ENCODE data around the gene ARPC2. TPM values are rescaled to one million over a fixed set of nuclear protein-coding genes. Genes with fewer than 3 reads are reported as not detected.

The ARPC2 gene
- total and polyA plus RNA-seq, 2 of the 13 experiments (the other 11 are each of a cell fraction or from before 2014, with no cell fraction given), result 168 to 303 TPM

GRCh38 chr2:218270721-218271486 lies 53.9 kb downstream of the ARPC2 start:
- peak overlapping the region; percentile 78 to 96 (median 91) for H3K4me3 ChIP-seq (replicated peaks in 1 of 3; ENCODE audit: insufficient read depth in 1 of 3, low read depth in 2 of 3, low read length in 3 of 3)
- H3K79me2 ChIP-seq (ENCODE audit: insufficient read depth, low read length), result peaks cover 21% of the 10 kb centered on the region
- H4K20me1 ChIP-seq (ENCODE audit: insufficient read depth, low read length), result no peaks in the 10 kb centered on the region
- peaks cover 24 to 43% of the 10 kb centered on the region in 2 experiments for H3K36me3 ChIP-seq (replicated peaks in 1 of 2; ENCODE audit: control insufficient read depth in 1 of 2, insufficient read depth in 2 of 2, low read length in 2 of 2)
- H3K9me3 ChIP-seq (ENCODE audit: low read length), result no peaks in the 10 kb centered on the region
- BruUV-seq (replicated peaks), result TSS peak; percentile 39
- no peak overlapping the region for H2AFZ ChIP-seq (ENCODE audit: low read length)
- in situ Hi-C loops (cut with HindIII; ENCODE audit: extremely low pct_ligation_motif_present, low pct_unique_long_range_greater_than_20kb) (loop anchor here (5.0 to 10.0 kb wide), 2 partner anchors 194 to 376 kb away; no protein-coding TSS in a partner anchor), intact Hi-C loops (cut with micrococcal nuclease; ENCODE audit: unreplicated experiment) (loop anchor here (1.0 to 5.0 kb wide), 4 partner anchors 16 to 84 kb away; partner anchors contain the start of gene ARPC2)
- no peak for FAIRE-seq
- ChIA-PET CTCF (ENCODE audit: low intra/inter-chr PET ratio, low total read pairs) (interaction anchor here (1.2 to 1.4 kb wide), 2 partner anchors 84 to 195 kb away, joined by 4 read pairs; no protein-coding TSS in a partner anchor), POLR2A (interaction anchor here (0.8 to 7.5 kb wide), 21 partner anchors 12 to 1117 kb away, joined by 3 to 121 read pairs (median 6); partner anchors contain the start of genes ARPC2, BCS1L, CATIP and CTDSP1)
- DNase-seq (ENCODE audit: low spot score), result no peak
- ATAC-seq, result no peak
- H3K27me3 ChIP-seq (ENCODE audit: control insufficient read depth in 1 of 2, insufficient read depth in 2 of 2, low read length in 2 of 2), result no peaks in the 10 kb centered on the region; a peak in 1 of 5 replicates
- peak overlapping the region; percentile 42 for H3K27ac ChIP-seq (ENCODE audit: extremely low read length, insufficient read depth, low read length)
- H3K4me1 ChIP-seq (ENCODE audit: insufficient read depth, low read length), result peaks cover 51% of the 10 kb centered on the region
- WGBS (ENCODE audit: low lambda C conversion rate), result 5% methylated on average over 23 of the region's 23 CpGs
- H3K9ac ChIP-seq (ENCODE audit: insufficient read depth, low read depth, low read length), result peak overlapping the region; percentile 84
- peak overlapping the region; percentile 99 for H3K4me2 ChIP-seq (ENCODE audit: low read depth, low read length)
- no peak for TF ChIP-seq AHR (CRISPR knock-in tag; IDR thresholded peaks at IDR 0.05)
- no peak for TF ChIP-seq GMEB2 (CRISPR knock-in tag; IDR thresholded peaks at IDR 0.05; ENCODE audit: low read depth)
- TF ChIP-seq TEF (CRISPR knock-in tag; IDR thresholded peaks at IDR 0.05), result 0 out of 2 replicates have a peak, but pooled peaks have one; percentile 50
- 0 out of 2 replicates have a peak, but pooled peaks have one; percentile 80 for TF ChIP-seq ZNF670 (CRISPR knock-in tag; IDR thresholded peaks at IDR 0.05; ENCODE audit: borderline replicate concordance)
- no peak for TF ChIP-seq AGO2 (optimal IDR thresholded peaks at IDR 0.05; ENCODE audit: low read depth, low read length)
- TF ChIP-seq ZNF609 (CRISPR knock-in tag; IDR thresholded peaks at IDR 0.05; ENCODE audit: borderline replicate concordance), result no peak
- TF ChIP-seq SMYD3 (CRISPR knock-in tag; IDR thresholded peaks at IDR 0.05), result no peak
- no peak for TF ChIP-seq ZNF75D (CRISPR knock-in tag; IDR thresholded peaks at IDR 0.05; ENCODE audit: borderline replicate concordance)
- no peak for TF ChIP-seq TOE1 (CRISPR knock-in tag; IDR thresholded peaks at IDR 0.05)
- no peak; the same call in 1 of the 2 replicates for TF ChIP-seq ZNF639 (CRISPR knock-in tag; conservative IDR thresholded peaks at IDR 0.05)
